Keratinocyte (primary cell): Measurements from ENCODE around the gene CACNA1C. TPM values are rescaled to one million over a fixed set of nuclear protein-coding genes. Genes with fewer than 3 reads are reported as not detected.

ENCODE experiments used
- DNase-seq: peaks from one replicate; pipeline ENCODE4 v3.0.0-alpha.2; 2011; ENCODE audit warnings: low read depth, missing footprints, low spot score
- FAIRE-seq: peaks from 2 replicates; lab custom pipeline; 2011; peaks lifted over from hg19 to GRCh38; lab: Jason Lieb, UNC
- H2AFZ ChIP-seq: 2 replicates; pipeline ENCODE4 v1.6.0; 2012; ENCODE audit warnings: low read length, control low read depth, inconsistent platforms; ENCODE audit not compliant: control insufficient read depth
- H3K27ac ChIP-seq: 2 replicates; pipeline ENCODE4 v1.5.1; 2011; ENCODE audit warnings: low read length; ENCODE audit not compliant: control insufficient read depth, insufficient read depth
- H3K27me3 ChIP-seq: 3 replicates; pipeline ENCODE4 v1.6.0; 2011; ENCODE audit warnings: low read length; ENCODE audit not compliant: control insufficient read depth, insufficient read depth; ENCODE audit errors: extremely low read depth
- H3K36me3 ChIP-seq, 2 experiments: 2 replicates in 1 of 2; 3 replicates in 1 of 2; pipeline ENCODE4 v1.5.1; 2011; ENCODE audit warnings: low read length in 2 of 2, mild to moderate bottlenecking in 1 of 2; ENCODE audit not compliant: control insufficient read depth in 2 of 2, insufficient read depth in 2 of 2; ENCODE audit errors: extremely low read depth in 1 of 2
- H3K4me1 ChIP-seq: 3 replicates; pipeline ENCODE4 v1.5.1; 2011; ENCODE audit warnings: low read length; ENCODE audit not compliant: control insufficient read depth, insufficient read depth; ENCODE audit errors: extremely low read depth
- H3K4me2 ChIP-seq: 3 replicates; pipeline ENCODE4 v1.6.0; 2011; ENCODE audit warnings: low read depth, low read length; ENCODE audit not compliant: control insufficient read depth, insufficient read depth; ENCODE audit errors: extremely low read depth
- H3K4me3 ChIP-seq, 3 experiments: fragments of 200-600 bp in 1 of 3; sonication (generic) in 1 of 3; 2 replicates in 2 of 3; 3 replicates in 1 of 3; pipeline ENCODE4 v1.5.1; 2011 to 2016; ENCODE audit warnings: low read length in 3 of 3, mild to moderate bottlenecking in 3 of 3, control low read depth in 2 of 3, inconsistent platforms in 1 of 3, low read depth in 1 of 3, mixed read lengths in 1 of 3, mixed run types in 1 of 3, moderate library complexity in 1 of 3; ENCODE audit not compliant: control insufficient read depth in 2 of 3, insufficient read depth in 2 of 3; ENCODE audit errors: extremely low read depth in 1 of 3
- H3K79me2 ChIP-seq: 2 replicates; pipeline ENCODE4 v1.6.0; 2012; ENCODE audit warnings: low read length; ENCODE audit not compliant: control insufficient read depth, insufficient read depth
- H3K9ac ChIP-seq: 3 replicates; pipeline ENCODE4 v1.6.0; 2011; ENCODE audit warnings: low read length; ENCODE audit not compliant: control insufficient read depth, insufficient read depth; ENCODE audit errors: extremely low read depth
- H3K9me1 ChIP-seq: 3 replicates; pipeline ENCODE4 v1.6.0; 2011; ENCODE audit warnings: low read length; ENCODE audit not compliant: control insufficient read depth, insufficient read depth; ENCODE audit errors: extremely low read depth
- H3K9me3 ChIP-seq: 2 replicates; pipeline ENCODE4 v1.5.1; 2012; ENCODE audit warnings: low read depth, low read length; ENCODE audit not compliant: control insufficient read depth
- H4K20me1 ChIP-seq: 3 replicates; pipeline ENCODE4 v1.6.0; 2011; ENCODE audit warnings: low read length; ENCODE audit not compliant: control insufficient read depth, insufficient read depth; ENCODE audit errors: extremely low read depth
- CTCF ChIP-seq, 3 experiments: IDR thresholded peaks in 1 of 3; conservative IDR thresholded peaks in 1 of 3; optimal IDR thresholded peaks in 1 of 3; 2 replicates in 2 of 3; 3 replicates in 1 of 3; pipeline versions ENCODE3 to v1.5.1; 2011; ENCODE audit warnings: low read length in 3 of 3, mild to moderate bottlenecking in 3 of 3, moderate library complexity in 2 of 3, control low read depth in 1 of 3, inconsistent platforms in 1 of 3; ENCODE audit not compliant: insufficient read depth in 2 of 3; ENCODE audit errors: extremely low read depth in 1 of 3
- EZH2 ChIP-seq: IDR thresholded peaks from one replicate; pipeline ENCODE4 v1.6.1; 2012; ENCODE audit warnings: inconsistent platforms, mild to moderate bottlenecking, low read length, moderate library complexity
- dilution Hi-C: fragments of 300-500 bp; cut with MboI; formaldehyde crosslinking; loops from one replicate; pipeline ENCODE4 v1.7.0; 2020; ENCODE audit warnings: low sequenced_read_pairs; ENCODE audit not compliant: extremely low pct_ligation_motif_present
- polyA plus RNA-seq, 5 experiments: library from polyadenylated mRNA; depleted of rRNA in 3 of 5; stranded (reverse) in 3 of 5; stranded (forward) in 1 of 5; unstranded in 1 of 5; fragments of >200 nt; gene quantifications; 1 replicate in 1 of 5; 2 replicates in 3 of 5; 3 replicates in 1 of 5; pipeline versions ENCODE4 v1.2.1 to v1.2.3, GENCODE V29; 2011 to 2012; ENCODE audit warnings: missing spikeins in 2 of 5, low read depth in 1 of 5, low replicate concordance in 1 of 5

The CACNA1C gene
- polyA plus RNA-seq, 1 donor (not counting 4 experiments of a cell fraction or from before 2014, with no cell fraction given), result not detected

- H3K27ac ChIP-seq, result no peak overlapping the region
- no peaks in the 10 kb centered on the region for H3K9me3 ChIP-seq
- no peak for DNase-seq
- no peak overlapping the region for H3K9ac ChIP-seq
- no peaks in the 10 kb centered on the region for H3K4me1 ChIP-seq
- FAIRE-seq, result no peak
- H3K36me3 ChIP-seq, result no peaks in the 10 kb centered on the region
- TF ChIP-seq CTCF (optimal IDR thresholded peaks at IDR 0.05 in 1 of 3, IDR thresholded peaks at IDR 0.05 in 1 of 3, conservative IDR thresholded peaks at IDR 0.05 in 1 of 3; ENCODE audit: extremely low read depth in 1 of 3, insufficient read depth in 2 of 3, low read length in 3 of 3) (no peak), EZH2 (no peak)
- dilution Hi-C loops, result no loop called here
- peaks cover 33% of the 10 kb centered on the region for H3K27me3 ChIP-seq
- no peak overlapping the region for H3K4me2 ChIP-seq
- no peaks in the 10 kb centered on the region for H3K79me2 ChIP-seq
- H4K20me1 ChIP-seq, result no peaks in the 10 kb centered on the region
- H3K4me3 ChIP-seq, result no peak overlapping the region
- H2AFZ ChIP-seq, result no peak overlapping the region
- no peaks in the 10 kb centered on the region for H3K9me1 ChIP-seq
These were observed 636.6 kb downstream of the CACNA1C start for GRCh38 chr12:2689393-2689792.

GRCh38 chr12:2689879-2690278 lies 637.1 kb downstream of the CACNA1C start:
- Histone ChIP-seq H3K27me3 (peaks cover 33% of the 10 kb centered on the region), H3K4me3 (no peak overlapping the region), H3K27ac (no peak overlapping the region), H3K4me1 (no peaks in the 10 kb centered on the region), H2AFZ (no peak overlapping the region), H3K79me2 (no peaks in the 10 kb centered on the region), H3K36me3 (no peaks in the 10 kb centered on the region), H3K9me1 (no peaks in the 10 kb centered on the region), H3K9me3 (no peaks in the 10 kb centered on the region), H4K20me1 (no peaks in the 10 kb centered on the region), H3K4me2 (no peak overlapping the region), H3K9ac (no peak overlapping the region)
- no peak for TF ChIP-seq CTCF (optimal IDR thresholded peaks at IDR 0.05 in 1 of 3, IDR thresholded peaks at IDR 0.05 in 1 of 3, conservative IDR thresholded peaks at IDR 0.05 in 1 of 3; ENCODE audit: extremely low read depth in 1 of 3, insufficient read depth in 2 of 3, low read length in 3 of 3)
- no peak for TF ChIP-seq EZH2
- dilution Hi-C loops, result no loop called here
- FAIRE-seq, result no peak
- DNase-seq, result no peak
